ENCODE results near the gene OSBPL8. TPM values are rescaled to one million over a fixed set of nuclear protein-coding genes. Genes with fewer than 3 reads are reported as not detected.

The OSBPL8 gene
- polyA plus RNA-seq, 3 donors, result 71.9 to 78.9 (median 74.3) TPM

DNA sequence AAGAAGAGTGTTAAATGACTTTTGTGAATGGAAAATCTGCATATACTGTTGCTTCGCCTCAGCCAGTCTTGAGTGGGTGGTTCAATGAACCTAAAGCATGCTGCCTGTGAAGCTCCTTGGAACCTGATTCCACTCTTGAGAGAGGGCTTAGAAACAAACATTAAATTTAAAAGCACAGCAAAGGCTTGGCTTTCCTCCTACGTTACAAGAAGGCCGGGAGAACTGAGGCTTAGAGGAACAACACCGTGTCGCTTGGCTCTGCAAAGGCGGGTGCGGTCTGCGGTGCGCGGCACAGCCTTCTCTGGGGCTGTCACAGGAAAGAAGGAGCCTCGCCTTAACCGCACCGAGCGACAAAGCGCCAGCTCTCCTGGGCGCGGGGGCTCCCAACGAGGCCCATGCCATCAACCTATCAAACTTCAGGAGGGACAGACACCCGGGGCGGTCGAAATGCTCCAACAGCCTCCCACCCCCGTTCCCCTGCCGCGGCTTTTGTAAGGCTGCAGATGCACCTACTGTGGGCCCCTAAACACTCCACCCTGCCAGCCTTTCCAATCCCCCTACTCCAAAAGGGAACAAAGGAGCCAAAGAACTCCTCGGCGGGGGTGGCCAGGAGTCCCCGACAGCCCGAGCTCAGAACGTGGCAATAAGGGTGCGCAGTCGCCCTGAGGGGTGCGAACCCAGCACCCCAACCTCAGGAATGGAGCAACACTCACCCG is 729 bp downstream of the OSBPL8 start:
- peak; percentile 29 to 39 (median 36) for DNase-seq (ENCODE audit: low read depth in 3 of 3, low spot score in 2 of 3)

- DNase-seq (ENCODE audit: low read depth in 3 of 3, low spot score in 2 of 3), result no peak
Observed at GRCh38 chr12:76556368-76556767, 3.2 kb downstream of the OSBPL8 start.

GRCh38 chr12:76555797-76556196 is 3.8 kb downstream of the OSBPL8 start:
- DNase-seq (ENCODE audit: low read depth in 3 of 3, low spot score in 2 of 3), result no peak

DNA sequence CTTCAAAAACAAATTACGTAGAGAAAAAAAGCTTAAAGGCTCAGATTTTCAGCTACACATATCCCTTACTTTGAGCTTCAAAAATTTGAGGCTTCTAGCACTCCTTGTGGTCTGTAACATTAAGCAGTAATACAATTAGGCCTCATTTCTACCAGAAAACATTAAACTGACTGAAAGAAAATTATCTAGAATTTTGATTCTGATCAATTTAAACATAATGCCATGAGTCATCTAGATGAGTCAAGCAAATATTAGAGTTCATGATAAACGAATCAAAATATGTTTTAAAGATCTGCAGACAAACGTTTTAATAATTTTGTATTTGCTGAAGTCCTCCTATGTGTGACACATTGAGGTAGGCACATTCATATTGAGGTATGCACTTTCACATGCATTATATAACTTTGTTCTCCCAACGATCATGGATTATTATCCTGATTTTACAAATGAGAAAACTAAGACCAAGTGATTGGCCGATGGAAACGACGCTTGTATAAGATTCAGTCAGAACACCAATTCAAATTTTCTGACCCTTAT is 4.3 kb downstream of the OSBPL8 start:
- DNase-seq (ENCODE audit: low read depth in 3 of 3, low spot score in 2 of 3), result no peak

GRCh38 chr12:76554405-76555230 is 5.0 kb downstream of the OSBPL8 start:
- no peak for DNase-seq (ENCODE audit: low read depth in 3 of 3, low spot score in 2 of 3)

DNA sequence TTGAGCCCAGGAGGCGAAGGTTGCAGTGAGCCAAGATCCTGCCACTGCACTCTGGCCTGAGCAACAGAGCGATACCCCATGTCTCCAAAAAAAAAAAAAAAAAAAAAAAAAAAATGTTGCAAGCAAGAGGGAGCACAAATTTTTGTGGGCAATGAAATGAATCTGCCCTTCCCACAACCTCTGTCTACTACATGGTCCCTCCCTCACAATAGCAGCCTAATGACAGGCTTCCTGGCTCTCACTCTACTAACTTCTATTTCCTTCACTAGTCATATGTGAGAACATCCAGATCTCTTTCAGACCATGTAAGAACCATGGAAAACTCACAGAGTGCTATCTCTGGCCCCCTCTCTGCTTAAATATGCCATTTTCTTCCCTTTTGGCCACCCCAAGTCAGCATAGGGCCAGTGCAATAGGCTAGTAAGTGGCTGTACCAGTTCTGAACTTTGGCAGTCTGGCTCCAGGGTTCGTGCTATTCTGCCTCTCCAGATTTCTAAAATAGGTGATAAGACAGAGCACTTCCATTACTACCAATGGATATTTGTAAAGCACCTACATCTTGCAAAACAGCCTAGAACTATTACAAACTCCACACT is 7.1 kb downstream of the OSBPL8 start:
- DNase-seq (ENCODE audit: low read depth in 3 of 3, low spot score in 2 of 3), result no peak

DNA sequence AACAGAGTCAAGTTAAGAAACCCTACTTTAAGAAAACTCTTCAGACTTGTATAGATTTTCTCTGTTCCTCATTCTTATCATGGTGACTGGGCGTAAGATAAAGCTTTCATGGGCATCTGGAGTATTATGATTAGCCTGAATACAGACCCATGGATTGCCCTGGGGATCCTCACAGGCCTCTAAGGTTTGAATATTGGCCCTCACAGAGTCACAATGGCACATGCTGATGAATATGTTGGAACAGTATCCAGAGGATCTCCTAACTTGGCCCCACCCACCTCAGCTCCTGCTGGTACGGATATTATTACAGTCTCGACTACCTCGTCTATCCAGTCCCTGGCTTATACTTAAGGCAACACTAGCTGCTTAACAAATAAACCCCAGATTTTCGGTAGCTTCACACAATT is 8.1 kb downstream of the OSBPL8 start:
- DNase-seq (ENCODE audit: low read depth in 3 of 3, low spot score in 2 of 3), result no peak

- no peak for DNase-seq (ENCODE audit: low read depth in 3 of 3, low spot score in 2 of 3)
Observed at GRCh38 chr12:76549131-76549530, 10.4 kb downstream of the OSBPL8 start.

DNA sequence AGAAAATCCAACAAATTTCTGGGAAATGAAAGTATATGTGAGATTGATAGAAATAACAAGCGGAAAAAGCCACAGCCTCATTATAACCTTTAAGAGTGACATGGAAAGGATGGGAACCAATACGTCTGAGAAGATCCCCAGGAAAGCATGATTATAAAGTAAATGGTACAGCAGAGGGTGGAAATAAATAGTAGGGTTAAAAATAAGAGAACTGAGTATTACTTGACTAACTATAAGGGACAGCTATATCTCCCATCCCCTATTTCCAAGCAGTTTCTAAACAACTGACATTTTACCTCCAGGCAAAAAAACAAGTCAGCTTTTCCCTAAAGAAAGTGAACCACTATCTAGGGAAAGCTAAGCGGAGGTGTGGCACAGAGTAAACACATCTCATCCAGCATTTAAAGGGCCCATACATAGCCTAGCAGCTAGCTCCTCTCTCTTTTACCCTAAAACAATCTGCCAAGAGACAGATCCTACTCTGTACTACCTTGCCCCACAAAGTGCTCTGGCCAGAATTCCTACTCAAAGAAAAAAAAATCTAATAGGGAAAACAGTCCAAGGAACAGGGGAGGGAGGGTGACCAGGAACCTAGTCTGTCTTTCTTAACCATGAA is 11.2 kb downstream of the OSBPL8 start:
- no peak for DNase-seq (ENCODE audit: low read depth in 3 of 3, low spot score in 2 of 3)

- DNase-seq (ENCODE audit: low read depth in 3 of 3, low spot score in 2 of 3), result no peak
Observed at GRCh38 chr12:76547526-76547925, 12.0 kb downstream of the OSBPL8 start.

GRCh38 chr12:76546889-76547288 is 12.7 kb downstream of the OSBPL8 start:
- DNase-seq (ENCODE audit: low read depth in 3 of 3, low spot score in 2 of 3), result no peak

- no peak for DNase-seq (ENCODE audit: low read depth in 3 of 3, low spot score in 2 of 3)
Observed at GRCh38 chr12:76545486-76545885, 14.1 kb downstream of the OSBPL8 start.

GRCh38 chr12:76544601-76545261 is 14.8 kb downstream of the OSBPL8 start:
- DNase-seq (ENCODE audit: low read depth in 3 of 3, low spot score in 2 of 3), result no peak

- DNase-seq (ENCODE audit: low read depth in 3 of 3, low spot score in 2 of 3), result no peak
Observed at GRCh38 chr12:76543813-76544347, 15.7 kb downstream of the OSBPL8 start.

- DNase-seq (ENCODE audit: low read depth in 3 of 3, low spot score in 2 of 3), result no peak
Observed at GRCh38 chr12:76542908-76543307, 16.7 kb downstream of the OSBPL8 start.

- no peak for DNase-seq (ENCODE audit: low read depth in 3 of 3, low spot score in 2 of 3)
Observed at GRCh38 chr12:76539727-76540126, 19.8 kb downstream of the OSBPL8 start.

GRCh38 chr12:76537923-76538322 is 21.6 kb downstream of the OSBPL8 start:
- DNase-seq (ENCODE audit: low read depth in 3 of 3, low spot score in 2 of 3), result no peak

DNA sequence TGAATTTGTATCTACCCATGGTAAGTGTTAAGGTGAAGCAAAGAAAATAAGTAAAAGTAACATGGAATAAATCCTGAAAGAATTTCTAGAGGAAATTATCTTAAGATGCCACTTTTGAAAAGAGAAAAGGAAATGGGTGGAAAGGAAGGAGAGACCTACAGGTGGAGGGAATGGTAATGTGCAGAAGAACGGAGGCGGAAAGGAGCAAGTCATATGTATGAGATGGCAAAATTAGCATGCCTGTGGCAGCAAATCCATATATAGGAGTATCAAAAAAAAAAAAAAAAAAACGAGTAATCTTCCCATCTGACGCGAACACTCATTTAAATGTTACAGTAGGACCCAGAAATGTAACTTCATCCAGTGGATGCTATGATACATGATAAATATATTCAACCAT is 23.0 kb downstream of the OSBPL8 start:
- no peak for DNase-seq (ENCODE audit: low read depth in 3 of 3, low spot score in 2 of 3)

GRCh38 chr12:76535170-76535569 is 24.4 kb downstream of the OSBPL8 start:
- DNase-seq (ENCODE audit: low read depth in 3 of 3, low spot score in 2 of 3), result no peak

GRCh38 chr12:76533331-76533730 is 26.2 kb downstream of the OSBPL8 start:
- no peak for DNase-seq (ENCODE audit: low read depth in 3 of 3, low spot score in 2 of 3)

Data from right renal cortex interstitium (tissue), 3 donors.